Measurements from ENCODE around the gene UBR3.

UBR3 gene

GRCh38 chr2:170070778-170071177 lies 243.5 kb downstream of the UBR3 start:
- DNase-seq (ENCODE audit: low read depth): no peak
- no peak for TF ChIP-seq CTCF (IDR thresholded peaks at IDR 0.05; ENCODE audit: insufficient read depth, low read depth, low read length, missing control alignments)

GRCh38 chr2:170073288-170073687 lies 246.0 kb downstream of the UBR3 start:
- no peak for TF ChIP-seq CTCF (IDR thresholded peaks at IDR 0.05; ENCODE audit: insufficient read depth, low read depth, low read length, missing control alignments)
- H3K4me3 ChIP-seq (ENCODE audit: low read depth, low read length): no peak overlapping the region
- DNase-seq (ENCODE audit: low read depth): no peak

More at GRCh38 chr2:170070778-170071177, 243.5 kb downstream of the UBR3 start:
- no peak overlapping the region for H3K4me3 ChIP-seq (ENCODE audit: low read depth, low read length)

DNA sequence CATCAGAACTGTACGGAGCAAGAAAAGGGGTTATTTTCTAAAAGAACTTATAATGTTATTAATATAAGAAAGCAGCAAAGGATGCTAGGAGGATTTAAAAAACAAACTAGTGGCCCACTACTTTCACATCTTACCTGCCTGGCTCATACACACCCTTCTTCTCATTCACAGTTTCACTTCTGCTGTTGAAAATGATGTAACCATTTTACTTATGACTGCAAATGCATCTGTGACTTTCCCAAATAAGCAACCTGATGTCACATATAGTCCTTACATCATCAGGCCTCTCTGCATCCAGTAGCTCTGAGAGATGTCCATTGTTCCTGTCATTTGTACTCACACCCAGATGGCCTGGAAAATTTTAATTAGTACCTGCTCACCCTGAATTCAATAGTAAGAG lies 248.9 kb downstream of the UBR3 start:
- DNase-seq (ENCODE audit: low read depth): peak; percentile 24
- H3K4me3 ChIP-seq (ENCODE audit: low read depth, low read length): no peak overlapping the region
- TF ChIP-seq CTCF (IDR thresholded peaks at IDR 0.05; ENCODE audit: insufficient read depth, low read depth, low read length, missing control alignments): no peak

DNA sequence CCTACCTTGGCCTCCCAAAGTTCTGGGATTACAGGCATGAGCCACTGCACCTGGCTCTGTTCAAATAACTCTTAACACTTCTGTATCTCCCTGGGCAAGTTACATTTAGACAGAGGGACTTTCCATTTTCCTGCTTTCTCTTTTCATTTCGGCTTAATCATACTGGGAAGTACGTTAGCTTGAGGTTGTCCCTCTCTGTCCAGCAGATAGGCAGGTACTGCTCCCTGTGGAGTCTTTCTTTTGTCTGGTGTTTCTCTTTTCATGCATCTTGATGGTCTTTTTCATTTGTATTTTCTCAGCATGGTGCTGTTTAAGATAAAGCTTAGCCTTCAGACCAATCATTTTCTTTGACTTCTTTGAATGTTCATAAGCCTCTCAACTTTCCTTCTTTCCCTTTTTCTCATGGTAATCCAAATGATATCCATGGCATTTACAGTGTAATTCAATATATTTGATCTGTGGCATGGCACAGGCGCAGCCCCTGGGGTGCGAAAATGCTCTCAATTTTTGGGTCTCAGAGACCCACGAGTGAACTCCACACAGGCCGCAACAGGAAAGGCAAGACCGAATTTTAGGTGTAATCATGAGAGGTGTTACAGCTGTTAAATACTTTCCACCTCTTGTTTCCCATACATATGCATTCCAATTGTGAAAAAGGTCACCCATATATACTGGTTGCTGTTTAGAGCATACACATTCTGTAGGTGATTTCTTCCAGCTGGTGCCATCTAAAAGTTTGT lies 250.7 kb downstream of the UBR3 start:
- TF ChIP-seq CTCF (IDR thresholded peaks at IDR 0.05; ENCODE audit: insufficient read depth, low read depth, low read length, missing control alignments): no peak
- no peak overlapping the region for H3K4me3 ChIP-seq (ENCODE audit: low read depth, low read length)
- no peak for DNase-seq (ENCODE audit: low read depth)

DNA sequence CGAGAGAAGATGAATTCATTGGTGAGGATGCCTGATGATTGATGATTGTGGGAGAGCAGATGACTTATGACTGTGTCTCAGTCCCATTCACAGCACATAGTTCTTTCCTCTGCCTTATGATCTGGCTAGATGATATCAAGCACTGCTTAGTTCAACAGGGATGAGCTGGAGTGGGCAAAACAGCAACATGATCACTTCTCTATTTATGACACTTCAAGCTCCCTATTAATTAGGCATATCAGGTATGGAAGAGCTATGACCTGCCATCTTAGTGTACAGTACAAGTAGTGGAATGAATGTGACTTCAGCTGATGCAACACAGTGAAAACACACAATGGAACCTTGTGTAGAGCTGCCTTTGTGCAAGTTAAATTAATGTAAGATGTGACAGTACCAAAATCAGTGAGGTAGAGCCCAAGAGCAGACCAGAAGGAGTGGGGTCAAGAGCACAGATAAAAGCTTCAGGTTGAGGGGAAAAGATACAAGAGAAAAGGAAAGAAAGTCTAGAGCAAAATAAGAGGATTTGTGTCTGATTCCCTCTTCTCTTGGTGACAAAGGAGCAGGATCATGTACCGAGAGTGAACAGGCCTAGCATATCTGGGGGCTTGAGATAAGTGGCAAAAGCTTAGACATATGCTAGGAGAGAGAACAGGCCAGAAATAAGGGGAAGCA lies 257.7 kb downstream of the UBR3 start:
- DNase-seq (ENCODE audit: low read depth): no peak
- no peak overlapping the region for H3K4me3 ChIP-seq (ENCODE audit: low read depth, low read length)
- TF ChIP-seq CTCF (IDR thresholded peaks at IDR 0.05; ENCODE audit: insufficient read depth, low read depth, low read length, missing control alignments): no peak

GRCh38 chr2:170086117-170086688 lies 258.9 kb downstream of the UBR3 start:
- H3K4me3 ChIP-seq (ENCODE audit: low read depth, low read length): no peak overlapping the region
- DNase-seq (ENCODE audit: low read depth): no peak
- no peak for TF ChIP-seq CTCF (IDR thresholded peaks at IDR 0.05; ENCODE audit: insufficient read depth, low read depth, low read length, missing control alignments)
